ENCODE data around the gene TRIM46. TPM values are rescaled to one million over a fixed set of nuclear protein-coding genes. Genes with fewer than 3 reads are reported as not detected.

The TRIM46 gene
- total and polyA plus RNA-seq, 2 of the 13 experiments (the other 11 are each of a cell fraction or from before 2014, with no cell fraction given): 0.04 to 0.09 TPM

DNA sequence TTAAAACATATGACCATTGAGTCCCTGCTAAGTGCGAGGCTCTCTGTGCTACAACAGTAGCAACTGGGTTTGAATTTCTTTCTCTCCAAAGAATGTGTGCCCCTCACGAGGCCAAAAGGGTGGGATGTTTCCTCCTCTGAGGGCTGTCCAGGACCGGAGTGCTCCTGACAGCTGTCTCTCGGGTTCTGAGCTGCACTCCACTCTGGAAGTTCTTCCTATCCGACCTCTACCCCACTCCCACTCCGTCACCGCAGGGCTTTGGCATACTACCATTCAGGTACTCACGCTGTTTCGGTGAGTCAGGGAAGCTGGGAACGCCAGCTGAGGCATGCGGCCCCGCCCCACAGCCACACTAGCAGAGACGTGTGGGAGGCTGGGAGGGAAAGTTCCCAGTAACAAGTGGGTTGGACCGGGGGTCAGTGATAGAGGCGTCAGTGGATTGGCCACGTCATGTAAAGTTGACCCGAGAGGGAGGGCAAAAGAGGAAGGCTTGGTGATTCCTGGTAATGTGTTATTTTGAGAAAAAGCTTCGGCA is 38.7 kb upstream of the TRIM46 start (continued):
- TF ChIP-seq, protein P1, sequence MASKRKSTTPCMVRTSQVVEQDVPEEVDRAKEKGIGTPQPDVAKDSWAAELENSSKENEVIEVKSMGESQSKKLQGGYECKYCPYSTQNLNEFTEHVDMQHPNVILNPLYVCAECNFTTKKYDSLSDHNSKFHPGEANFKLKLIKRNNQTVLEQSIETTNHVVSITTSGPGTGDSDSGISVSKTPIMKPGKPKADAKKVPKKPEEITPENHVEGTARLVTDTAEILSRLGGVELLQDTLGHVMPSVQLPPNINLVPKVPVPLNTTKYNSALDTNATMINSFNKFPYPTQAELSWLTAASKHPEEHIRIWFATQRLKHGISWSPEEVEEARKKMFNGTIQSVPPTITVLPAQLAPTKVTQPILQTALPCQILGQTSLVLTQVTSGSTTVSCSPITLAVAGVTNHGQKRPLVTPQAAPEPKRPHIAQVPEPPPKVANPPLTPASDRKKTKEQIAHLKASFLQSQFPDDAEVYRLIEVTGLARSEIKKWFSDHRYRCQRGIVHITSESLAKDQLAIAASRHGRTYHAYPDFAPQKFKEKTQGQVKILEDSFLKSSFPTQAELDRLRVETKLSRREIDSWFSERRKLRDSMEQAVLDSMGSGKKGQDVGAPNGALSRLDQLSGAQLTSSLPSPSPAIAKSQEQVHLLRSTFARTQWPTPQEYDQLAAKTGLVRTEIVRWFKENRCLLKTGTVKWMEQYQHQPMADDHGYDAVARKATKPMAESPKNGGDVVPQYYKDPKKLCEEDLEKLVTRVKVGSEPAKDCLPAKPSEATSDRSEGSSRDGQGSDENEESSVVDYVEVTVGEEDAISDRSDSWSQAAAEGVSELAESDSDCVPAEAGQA (IDR thresholded peaks at IDR 0.05; ENCODE audit: low read depth): no peak
- TF ChIP-seq, protein P1 (CRISPR knock-in tag; IDR thresholded peaks at IDR 0.05; ENCODE audit: borderline replicate concordance): no peak; the same call in 1 of the 2 replicates
- TF ChIP-seq DNMT3B (CRISPR knock-in tag; conservative IDR thresholded peaks at IDR 0.05): peak; percentile 84; the same call in 1 of the 2 replicates
- peak; percentile 77; the same call in 1 of the 2 replicates for TF ChIP-seq SPEN (CRISPR knock-in tag; IDR thresholded peaks at IDR 0.05; ENCODE audit: low read depth)
- no peak; the same call in 1 of the 2 replicates for TF ChIP-seq RFX5 (IDR thresholded peaks at IDR 0.05; ENCODE audit: low read depth, low read length)
- peak; percentile 67 for TF ChIP-seq ZNF143 (CRISPR knock-in tag; IDR thresholded peaks at IDR 0.05)
- TF ChIP-seq TBX3 (IDR thresholded peaks at IDR 0.05; ENCODE audit: borderline replicate concordance): no peak
- 0 out of 2 replicates have a peak, but pooled peaks have one; percentile 32 for TF ChIP-seq SIX4 (CRISPR knock-in tag; IDR thresholded peaks at IDR 0.05)
- peak; percentile 14; the same call in 1 of the 2 replicates for TF ChIP-seq ZBTB37 (CRISPR knock-in tag; IDR thresholded peaks at IDR 0.05)
- TF ChIP-seq, protein P2, sequence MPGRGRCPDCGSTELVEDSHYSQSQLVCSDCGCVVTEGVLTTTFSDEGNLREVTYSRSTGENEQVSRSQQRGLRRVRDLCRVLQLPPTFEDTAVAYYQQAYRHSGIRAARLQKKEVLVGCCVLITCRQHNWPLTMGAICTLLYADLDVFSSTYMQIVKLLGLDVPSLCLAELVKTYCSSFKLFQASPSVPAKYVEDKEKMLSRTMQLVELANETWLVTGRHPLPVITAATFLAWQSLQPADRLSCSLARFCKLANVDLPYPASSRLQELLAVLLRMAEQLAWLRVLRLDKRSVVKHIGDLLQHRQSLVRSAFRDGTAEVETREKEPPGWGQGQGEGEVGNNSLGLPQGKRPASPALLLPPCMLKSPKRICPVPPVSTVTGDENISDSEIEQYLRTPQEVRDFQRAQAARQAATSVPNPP (CRISPR knock-in tag; IDR thresholded peaks at IDR 0.05): 0 out of 2 replicates have a peak, but pooled peaks have one; percentile 12
- TF ChIP-seq GATA4 (IDR thresholded peaks at IDR 0.05; ENCODE audit: borderline replicate concordance, low read depth): no peak
- no peak for TF ChIP-seq ZNF7 (CRISPR knock-in tag; IDR thresholded peaks at IDR 0.05)
- no peak for TF ChIP-seq NFIC (IDR thresholded peaks at IDR 0.05; ENCODE audit: low read length)
- TF ChIP-seq ZBTB43 (CRISPR knock-in tag; conservative IDR thresholded peaks at IDR 0.05): peak; percentile 68
- peak; percentile 61; the same call in 1 of the 2 replicates for TF ChIP-seq YEATS2 (CRISPR knock-in tag; IDR thresholded peaks at IDR 0.05; ENCODE audit: borderline replicate concordance)
- TF ChIP-seq SP140L (CRISPR knock-in tag; IDR thresholded peaks at IDR 0.05; ENCODE audit: borderline replicate concordance): no peak
- 0 out of 2 replicates have a peak, but pooled peaks have one; percentile 29 for TF ChIP-seq MIXL1 (CRISPR knock-in tag; IDR thresholded peaks at IDR 0.05)
- TF ChIP-seq RARA (CRISPR knock-in tag; IDR thresholded peaks at IDR 0.05): peak; percentile 63
- TF ChIP-seq PREB (CRISPR knock-in tag; IDR thresholded peaks at IDR 0.05): no peak
- peak; percentile 97; the same call in 1 of the 2 replicates for TF ChIP-seq NCOA5 (CRISPR knock-in tag; IDR thresholded peaks at IDR 0.05)
